IMR-90 (cell line): ENCODE results near the gene KCMF1.

Experiments
- CTCF ChIP-seq: conservative IDR thresholded peaks from 2 replicates; pipeline ENCODE4 v1.5.1; 2012; ENCODE audit warnings: mild to moderate bottlenecking, low read depth, low read length, improper control_type of control experiment
- MAFK ChIP-seq: IDR thresholded peaks from 2 replicates; pipeline ENCODE4 v1.6.1; 2012; ENCODE audit warnings: low read depth, low read length, improper control_type of control experiment
- MAZ ChIP-seq: IDR thresholded peaks from 2 replicates; pipeline ENCODE4 v1.6.1; 2012; ENCODE audit warnings: low read depth, mild to moderate bottlenecking, low read length, improper control_type of control experiment, moderate library complexity, borderline replicate concordance
- POLR2A ChIP-seq: IDR thresholded peaks from 2 replicates; pipeline ENCODE4 v1.6.1; 2012; ENCODE audit warnings: mild to moderate bottlenecking, low read depth, low read length
- RAD21 ChIP-seq: IDR thresholded peaks from 2 replicates; pipeline ENCODE4 v1.6.1; 2012; ENCODE audit warnings: low read length, improper control_type of control experiment
- RFX5 ChIP-seq: IDR thresholded peaks from 2 replicates; pipeline ENCODE4 v1.8.0; 2012; ENCODE audit warnings: low read depth, mild to moderate bottlenecking, low read length, moderate library complexity

- TF ChIP-seq MAFK = no peak
- TF ChIP-seq MAZ = no peak
- no peak for TF ChIP-seq RAD21
- no peak for TF ChIP-seq CTCF
- no peak for TF ChIP-seq POLR2A
- no peak for TF ChIP-seq RFX5
Observed at GRCh38 chr2:84959095-84959565, 11.8 kb upstream of the KCMF1 start.
